K562 (cell line): ENCODE measurements around the gene RGPD5. TPM values are rescaled to one million over a fixed set of nuclear protein-coding genes. Genes with fewer than 3 reads are reported as not detected.
"Not testable (repeated sequence)": the region's sequence is repeated elsewhere in the genome, so short reads cannot be mapped to it uniquely, and the experiment has no call there.

ENCODE experiments used
- ATAC-seq: fragments of 200-7000 bp; cut with Tn5 transposase; 3 replicates; pipeline ENCODE4 v1.9.1; 2020; ENCODE audit warnings: moderate library complexity
- BruUV-seq: library from RNA; stranded (reverse); fragments of 400-500 nt; replicated peaks from 2 replicates; lab custom pipeline; 2021; lab: Mats Ljungman, UMichigan
- CTCF ChIA-PET: fragments of 300-600 bp; formaldehyde crosslinking; extraction: SDS; loops from one replicate; lab custom pipeline; 2021; ENCODE audit warnings: low intra/inter-chr PET ratio; lab: Yijun Ruan, JAX
- POLR2A ChIA-PET: fragments of 300-600, 350-650 bp; sonication (Branson Sonifier 250); formaldehyde crosslinking; extraction: SDS; loops from one replicate; lab custom pipeline; 2021; ENCODE audit warnings: antibody characterized with exemption, inconsistent platforms; lab: Yijun Ruan, JAX
- DNase-seq, 4 experiments: peaks; one replicate each; pipeline versions ENCODE4 v3.0.0 to v3.0.0-alpha.2; 2011 to 2018; ENCODE audit warnings: low spot score in 3 of 4, mixed read lengths in 3 of 4; ENCODE audit errors: extremely low read depth in 1 of 4
- FAIRE-seq: peaks from 2 replicates; lab custom pipeline; 2011; peaks lifted over from hg19 to GRCh38; lab: Jason Lieb, UNC
- H2AFZ ChIP-seq: 2 replicates; pipeline ENCODE4 v1.6.0; 2011; ENCODE audit warnings: low read depth, low read length, control low read depth, inconsistent platforms
- H3K27ac ChIP-seq: fragments of 200-600 bp; 3 replicates; pipeline ENCODE4 v1.8.0; 2011; ENCODE audit warnings: low read depth, mild to moderate bottlenecking, control low read depth, inconsistent platforms, low read length, moderate library complexity, mixed read lengths; ENCODE audit errors: extremely low read depth
- H3K27me3 ChIP-seq, 2 experiments: fragments of 300-600 bp in 1 of 2; 2 replicates in 1 of 2; 3 replicates in 1 of 2; pipeline versions ENCODE4 v1.6.0 to v1.8.0; 2011; ENCODE audit warnings: inconsistent platforms in 2 of 2, low read length in 2 of 2, mild to moderate bottlenecking in 1 of 2, mixed read lengths in 1 of 2, moderate library complexity in 1 of 2; ENCODE audit not compliant: control insufficient read depth in 2 of 2, insufficient read depth in 2 of 2
- H3K36me3 ChIP-seq: fragments of 300-600 bp; 3 replicates; pipeline ENCODE4 v1.8.0; 2011; ENCODE audit warnings: mild to moderate bottlenecking, low read length, inconsistent platforms; ENCODE audit not compliant: control insufficient read depth, insufficient read depth
- H3K4me1 ChIP-seq, 2 experiments: fragments of 200-600 bp in 1 of 2; replicated peaks in 1 of 2; 2 replicates in 1 of 2; 3 replicates in 1 of 2; pipeline versions ENCODE4 v1.5.1 to v1.8.0; 2011; ENCODE audit warnings: inconsistent platforms in 2 of 2, low read length in 2 of 2, mild to moderate bottlenecking in 1 of 2, mixed read lengths in 1 of 2, moderate library complexity in 1 of 2; ENCODE audit not compliant: control insufficient read depth in 2 of 2, insufficient read depth in 2 of 2
- H3K4me2 ChIP-seq: 2 replicates; pipeline ENCODE4 v1.6.1; 2011; ENCODE audit warnings: low read length, control low read depth, inconsistent platforms, mixed read lengths; ENCODE audit not compliant: insufficient read depth
- H3K4me3 ChIP-seq: fragments of 200-600 bp; sonication (generic), shearing (Covaris generic); 2 replicates; pipeline ENCODE4 v1.5.1; 2016; ENCODE audit warnings: control low read depth, inconsistent platforms
- H3K79me2 ChIP-seq: fragments of 200-600 bp; 3 replicates; pipeline ENCODE4 v1.8.0; 2011; ENCODE audit warnings: low read length, inconsistent platforms; ENCODE audit not compliant: control insufficient read depth, insufficient read depth
- H3K9ac ChIP-seq, 2 experiments: 2 replicates each; pipeline versions ENCODE4 v1.6.0 to v1.6.1; 2011; ENCODE audit warnings: low read depth in 2 of 2, low read length in 2 of 2, control low read depth in 1 of 2, inconsistent platforms in 1 of 2, mild to moderate bottlenecking in 1 of 2, mixed read lengths in 1 of 2; ENCODE audit not compliant: insufficient read depth in 1 of 2
- H3K9me1 ChIP-seq: one replicate; pipeline ENCODE4 v1.6.0; 2011; ENCODE audit warnings: inconsistent platforms, mild to moderate bottlenecking, low read length, moderate library complexity; ENCODE audit not compliant: control insufficient read depth, insufficient read depth
- H3K9me3 ChIP-seq: replicated peaks from 2 replicates; pipeline ENCODE4 v1.5.1; 2011; ENCODE audit warnings: low read depth, low read length, inconsistent platforms; ENCODE audit not compliant: control insufficient read depth, insufficient read depth
- H4K20me1 ChIP-seq: replicated peaks from 2 replicates; pipeline ENCODE4 v1.6.1; 2011; ENCODE audit warnings: low read length, inconsistent platforms, mixed read lengths; ENCODE audit not compliant: control insufficient read depth, insufficient read depth
- WGBS: fragments of 100-300 bp; shearing (Covaris generic); methylation state at CpG from one replicate; pipeline ENCODE4 v1.1.6; 2016; ENCODE audit warnings: low coverage, mixed read lengths; ENCODE audit not compliant: insufficient coverage; ENCODE audit errors: missing lambda C conversion rate; 5-methylcytosine and 5-hydroxymethylcytosine counted together
- in situ Hi-C: fragments of 300-500 bp; cut with MboI; formaldehyde crosslinking; loops from 4 replicates; pipeline ENCODE4 v1.15.0; 2018; ENCODE audit warnings: inconsistent platforms, mixed read lengths
- intact Hi-C: fragments of 100-400 bp; cut with micrococcal nuclease; formaldehyde crosslinking; loops from 2 replicates; pipeline ENCODE4 v1.14.2; 2022
- polyA plus RNA-seq, 8 experiments: library from polyadenylated mRNA; depleted of rRNA in 4 of 8; stranded (reverse) in 5 of 8; unstranded in 3 of 8; fragments of >200 nt; fragmentation: Nextera tagmentation in 2 of 8; fragmentation: Illumina TruSeq in 1 of 8; extraction: Ambion mirVana in 2 of 8; extraction: Trizol in 1 of 8; gene quantifications; 2 replicates each; pipeline versions ENCODE4 v1.2.1 to v1.2.3, GENCODE V29; 2011 to 2014; ENCODE audit warnings: inconsistent platforms in 1 of 8, missing spikeins in 1 of 8
- total RNA-seq, 7 experiments: library from RNA; depleted of rRNA in 6 of 7; stranded (reverse); fragments of >200 nt in 6 of 7; fragmentation: Illumina TruSeq in 2 of 7; extraction: Trizol in 2 of 7; gene quantifications; 2 replicates each; pipeline versions ENCODE4 v1.2.1 to v1.2.3, GENCODE V29; 2011 to 2021; ENCODE audit warnings: low replicate concordance in 1 of 7

Gene RGPD5
- total and polyA plus RNA-seq, 9 of the 15 experiments (the other 6 are each of a cell fraction or from before 2014, with no cell fraction given) = 0.30 to 5.0 (median 1.4) TPM

DNA sequence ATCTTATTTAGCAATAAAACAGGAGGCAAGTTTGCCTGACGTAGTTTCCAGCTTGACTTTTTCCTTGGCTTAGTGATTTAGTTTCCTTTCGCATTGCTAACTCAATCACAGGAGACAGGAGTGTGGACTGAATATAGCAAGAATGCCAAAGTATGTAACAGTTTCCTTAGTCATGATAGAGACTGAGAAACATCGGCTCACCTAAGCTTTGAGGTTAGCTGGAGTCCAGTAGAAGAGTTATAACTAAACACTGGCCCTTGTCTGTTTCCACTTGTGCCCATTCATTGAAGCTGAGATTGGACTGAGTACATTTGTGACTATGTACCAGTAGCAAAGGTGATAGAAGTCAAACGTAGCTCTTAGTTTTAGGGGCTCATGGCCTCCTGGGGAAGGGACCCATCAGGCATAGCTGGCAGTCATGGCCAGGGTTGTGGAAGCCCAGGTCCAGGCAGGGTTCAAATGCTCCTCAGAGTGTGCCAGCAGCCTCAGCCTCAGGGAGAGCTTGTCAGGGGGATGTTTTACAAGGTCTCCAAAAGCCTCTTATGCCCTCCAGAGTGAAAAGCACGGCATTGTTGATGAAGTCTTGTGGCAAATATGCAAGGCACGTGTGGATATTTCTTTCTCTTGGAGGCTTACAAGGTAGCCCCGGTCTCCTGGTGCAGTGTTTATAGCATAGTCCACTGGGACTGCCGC is 103.8 kb downstream of the RGPD5 start:
- H3K4me1 ChIP-seq, H3K79me2 ChIP-seq, H3K4me2 ChIP-seq, DNase-seq, H3K9me1 ChIP-seq, BruUV-seq, H4K20me1 ChIP-seq, H3K36me3 ChIP-seq, intact Hi-C loops, H3K27me3 ChIP-seq, in situ Hi-C loops, H2AFZ ChIP-seq, H3K27ac ChIP-seq, H3K9me3 ChIP-seq, H3K9ac ChIP-seq, POLR2A ChIA-PET, FAIRE-seq, CTCF ChIA-PET, H3K4me3 ChIP-seq: not testable (repeated sequence)
- no CpG with 5 or more reads among the region's 8 CpGs for WGBS
- peak; percentile 23 for ATAC-seq

DNA sequence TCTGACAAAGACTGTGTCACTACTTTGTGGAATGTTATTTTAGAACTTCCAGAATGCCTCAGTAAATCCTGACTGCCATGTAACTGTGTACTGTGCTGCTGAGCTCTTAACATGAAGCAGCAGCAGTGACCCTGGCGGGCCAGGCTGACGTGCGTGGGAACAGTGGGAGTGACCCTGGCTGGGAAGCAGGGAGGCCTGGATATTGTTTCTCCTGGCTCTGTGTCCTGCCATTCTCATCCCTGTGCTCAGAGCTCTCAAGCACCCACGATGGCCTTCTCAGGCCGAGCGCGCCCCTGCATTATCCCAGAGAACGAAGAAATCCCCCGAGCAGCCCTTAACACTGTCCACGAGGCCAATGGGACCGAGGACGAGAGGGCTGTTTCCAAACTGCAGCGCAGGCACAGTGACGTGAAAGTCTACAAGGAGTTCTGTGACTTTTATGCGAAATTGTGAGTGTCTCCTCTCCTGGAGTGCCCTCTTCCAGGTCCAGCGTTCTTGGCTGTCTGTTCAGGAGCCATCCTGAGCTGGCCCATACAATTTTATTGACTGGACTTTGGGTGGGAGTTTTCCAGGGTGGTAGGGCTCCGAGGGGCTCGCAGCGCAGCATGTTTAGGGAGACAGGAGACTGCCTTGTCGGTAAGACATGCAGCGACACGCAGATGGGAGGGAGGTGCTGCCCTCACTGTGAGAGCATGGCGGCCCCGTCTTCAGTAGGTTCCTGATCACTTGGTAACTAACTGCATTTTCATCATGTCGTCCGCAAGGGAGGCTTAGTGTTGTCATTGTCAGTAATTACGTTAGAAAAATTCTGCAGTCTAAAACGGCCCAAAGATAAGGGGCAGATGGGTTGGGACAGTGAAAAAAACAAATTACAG is 104.6 kb downstream of the RGPD5 start, which contains the start of gene LIMS3:
Gene LIMS3 (plus strand): TSS at position 227 of the 875 bp plus-strand sequence. CDS start 41 bp downstream, at position 268.
- H3K27ac ChIP-seq, H2AFZ ChIP-seq, H3K4me2 ChIP-seq, H3K27me3 ChIP-seq, in situ Hi-C loops, H3K9me1 ChIP-seq, FAIRE-seq, H4K20me1 ChIP-seq, H3K79me2 ChIP-seq, intact Hi-C loops, H3K36me3 ChIP-seq, CTCF ChIA-PET, H3K9ac ChIP-seq, H3K4me1 ChIP-seq, H3K4me3 ChIP-seq, DNase-seq, POLR2A ChIA-PET, H3K9me3 ChIP-seq, BruUV-seq: not testable (repeated sequence)
- ATAC-seq = peak; percentile 82
- WGBS = no CpG with 5 or more reads among the region's 28 CpGs

DNA sequence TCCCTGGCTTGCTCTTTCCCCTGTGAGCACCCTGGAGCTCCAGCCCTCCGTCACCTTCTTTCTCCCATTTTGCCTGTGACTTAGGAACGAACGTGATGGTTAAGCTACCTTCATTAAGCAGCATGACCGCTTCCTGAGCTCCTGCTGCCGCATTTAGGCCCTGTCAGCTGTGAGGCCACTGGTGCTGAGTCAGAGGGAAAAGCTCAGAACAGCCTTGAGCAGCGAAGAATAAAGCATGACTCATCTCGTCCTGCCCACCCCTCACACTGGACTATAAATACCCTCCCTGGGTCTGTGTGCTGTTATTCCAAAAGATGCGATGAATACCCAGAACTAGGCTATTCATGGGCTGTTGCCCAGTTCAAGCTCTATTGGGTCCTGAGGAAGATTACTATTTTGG is 111.7 kb downstream of the RGPD5 start:
- H3K4me2 ChIP-seq, H3K9ac ChIP-seq, H3K27me3 ChIP-seq, FAIRE-seq, H3K4me3 ChIP-seq, H3K27ac ChIP-seq, intact Hi-C loops, H3K9me1 ChIP-seq, CTCF ChIA-PET, POLR2A ChIA-PET, H3K4me1 ChIP-seq, DNase-seq, H3K9me3 ChIP-seq, BruUV-seq, H3K36me3 ChIP-seq, H2AFZ ChIP-seq, H4K20me1 ChIP-seq, H3K79me2 ChIP-seq: not testable (repeated sequence)
- WGBS = no CpG with 5 or more reads among the region's 8 CpGs
- in situ Hi-C loops = loop anchor here (10.0 kb wide), 1 partner anchor 1241 kb away; no protein-coding TSS in a partner anchor
- ATAC-seq = peak; percentile 75
